ENCODE measurements around the gene SEL1L3. TPM values are rescaled to one million over a fixed set of nuclear protein-coding genes. Genes with fewer than 3 reads are reported as not detected.

The SEL1L3 gene
- total and polyA plus RNA-seq, 2 donors (not counting 1 experiment from before 2014, with no cell fraction given), result 120 to 280 TPM

GRCh38 chr4:25799522-25799921 is 63.3 kb downstream of the SEL1L3 start:
- intact Hi-C loops (cut with micrococcal nuclease), result no loop called here
- H3K79me2 ChIP-seq (ENCODE audit: control insufficient read depth, insufficient read depth, low read length), result peaks cover 24% of the 10 kb centered on the region
- Mint-ChIP-seq H3K9me3 (ENCODE audit: insufficient read depth) (no peaks in the 10 kb centered on the region), H3K27ac (no peak overlapping the region), H3K27me3 (no peaks in the 10 kb centered on the region), H3K4me3 (no peak overlapping the region), H3K4me1 (no peaks in the 10 kb centered on the region)
- H3K27ac ChIP-seq (ENCODE audit: low read length in 2 of 2), result no peak overlapping the region
- no peak for DNase-seq
- H3K36me3 ChIP-seq (replicated peaks in 1 of 2; ENCODE audit: control extremely low read depth in 1 of 2, control insufficient read depth in 1 of 2, extremely low read depth in 1 of 2, insufficient read depth in 2 of 2, low read length in 1 of 2), result peaks cover 14 to 92% of the 10 kb centered on the region in 2 experiments
- WGBS (ENCODE audit: insufficient coverage), result 91% methylated on average over 5 of the region's 5 CpGs
- H3K9ac ChIP-seq (ENCODE audit: low read length), result no peak overlapping the region
- H3K4me2 ChIP-seq (replicated peaks; ENCODE audit: low read depth, low read length, poor library complexity, severe bottlenecking), result no peak overlapping the region
- no peak overlapping the region for H2AFZ ChIP-seq (ENCODE audit: insufficient read depth, low read depth, low read length, poor library complexity, severe bottlenecking)
- ChIA-PET CTCF (no interaction called here), POLR2A (no interaction called here)
- no peaks in the 10 kb centered on the region for H3K9me3 ChIP-seq (ENCODE audit: control extremely low read depth in 1 of 3, control insufficient read depth in 2 of 3, insufficient read depth in 1 of 3, low read length in 2 of 3)
- no peaks in the 10 kb centered on the region for H3K4me1 ChIP-seq (ENCODE audit: control insufficient read depth in 2 of 2, insufficient read depth in 2 of 2, low read length in 2 of 2)
- H3K4me3 ChIP-seq (ENCODE audit: control extremely low read depth in 1 of 5, extremely low read depth in 1 of 5, insufficient read depth in 1 of 5, low read depth in 2 of 5, low read length in 4 of 5), result no peak overlapping the region
- peaks cover 68% of the 10 kb centered on the region for H4K20me1 ChIP-seq (ENCODE audit: control insufficient read depth, insufficient read depth, low read length, poor library complexity, severe bottlenecking)
- no peaks in the 10 kb centered on the region for H3K27me3 ChIP-seq (replicated peaks in 1 of 4; ENCODE audit: control extremely low read depth in 1 of 4, control insufficient read depth in 3 of 4, insufficient read depth in 4 of 4, low read length in 3 of 4)
- ATAC-seq (ENCODE audit: low read depth), result no peak
- TF ChIP-seq EZH2 (IDR thresholded peaks at IDR 0.05; ENCODE audit: borderline replicate concordance, insufficient read depth, low read depth, low read length, poor library complexity, severe bottlenecking) (no peak), CTCF (IDR thresholded peaks at IDR 0.05) (no peak)

- ChIA-PET CTCF (no interaction called here), POLR2A (no interaction called here)
- intact Hi-C loops (cut with micrococcal nuclease), result no loop called here
- Histone ChIP-seq H3K9me3 (ENCODE audit: control extremely low read depth in 1 of 3, control insufficient read depth in 2 of 3, insufficient read depth in 1 of 3, low read length in 2 of 3) (no peaks in the 10 kb centered on the region), H3K4me3 (ENCODE audit: control extremely low read depth in 1 of 5, extremely low read depth in 1 of 5, insufficient read depth in 1 of 5, low read depth in 2 of 5, low read length in 4 of 5) (no peak overlapping the region), H3K9ac (ENCODE audit: low read length) (no peak overlapping the region), H3K4me2 (replicated peaks; ENCODE audit: low read depth, low read length, poor library complexity, severe bottlenecking) (no peak overlapping the region), H4K20me1 (ENCODE audit: control insufficient read depth, insufficient read depth, low read length, poor library complexity, severe bottlenecking) (peaks cover 72% of the 10 kb centered on the region), H3K4me1 (ENCODE audit: control insufficient read depth in 2 of 2, insufficient read depth in 2 of 2, low read length in 2 of 2) (no peaks in the 10 kb centered on the region), H3K27me3 (replicated peaks in 1 of 4; ENCODE audit: control extremely low read depth in 1 of 4, control insufficient read depth in 3 of 4, insufficient read depth in 4 of 4, low read length in 3 of 4) (no peaks in the 10 kb centered on the region), H3K36me3 (replicated peaks in 1 of 2; ENCODE audit: control extremely low read depth in 1 of 2, control insufficient read depth in 1 of 2, extremely low read depth in 1 of 2, insufficient read depth in 2 of 2, low read length in 1 of 2) (peaks cover 8 to 92% of the 10 kb centered on the region in 2 experiments), H2AFZ (ENCODE audit: insufficient read depth, low read depth, low read length, poor library complexity, severe bottlenecking) (no peak overlapping the region), H3K79me2 (ENCODE audit: control insufficient read depth, insufficient read depth, low read length) (peaks cover 25% of the 10 kb centered on the region), H3K27ac (ENCODE audit: low read length in 2 of 2) (no peak overlapping the region)
- Mint-ChIP-seq H3K27me3 (no peaks in the 10 kb centered on the region), H3K27ac (no peak overlapping the region), H3K9me3 (ENCODE audit: insufficient read depth) (no peaks in the 10 kb centered on the region), H3K4me1 (peaks cover 7% of the 10 kb centered on the region), H3K4me3 (no peak overlapping the region)
- WGBS (ENCODE audit: insufficient coverage), result 97% methylated on average over 8 of the region's 8 CpGs
- DNase-seq (no peak), ATAC-seq (ENCODE audit: low read depth) (no peak)
- TF ChIP-seq EZH2 (IDR thresholded peaks at IDR 0.05; ENCODE audit: borderline replicate concordance, insufficient read depth, low read depth, low read length, poor library complexity, severe bottlenecking) (no peak), CTCF (IDR thresholded peaks at IDR 0.05) (no peak)
These were observed 65.7 kb downstream of the SEL1L3 start for GRCh38 chr4:25797136-25797535.
